Measurements from ENCODE around the gene PIAS3.

- TF ChIP-seq POLR2AphosphoS5 (IDR thresholded peaks at IDR 0.05) (no peak), POLR2A (IDR thresholded peaks at IDR 0.05) (no peak), CTCF (IDR thresholded peaks at IDR 0.05) (no peak)
Measured at GRCh38 chr1:145847827-145848226, 11.1 kb downstream of the PIAS3 start.

All from sigmoid colon (tissue), 4 donors.